Measurements from ENCODE around the gene HOXB9.
A peak's percentile ranks its signal among the peaks of the same experiment; 100 is the strongest.

The HOXB9 gene

GRCh38 chr17:48624118-48624517 lies 2.0 kb downstream of the HOXB9 start:
- no peak for DNase-seq (ENCODE audit: low spot score)

GRCh38 chr17:48623583-48623982 lies 2.6 kb downstream of the HOXB9 start:
- DNase-seq (ENCODE audit: low spot score): no peak

DNA sequence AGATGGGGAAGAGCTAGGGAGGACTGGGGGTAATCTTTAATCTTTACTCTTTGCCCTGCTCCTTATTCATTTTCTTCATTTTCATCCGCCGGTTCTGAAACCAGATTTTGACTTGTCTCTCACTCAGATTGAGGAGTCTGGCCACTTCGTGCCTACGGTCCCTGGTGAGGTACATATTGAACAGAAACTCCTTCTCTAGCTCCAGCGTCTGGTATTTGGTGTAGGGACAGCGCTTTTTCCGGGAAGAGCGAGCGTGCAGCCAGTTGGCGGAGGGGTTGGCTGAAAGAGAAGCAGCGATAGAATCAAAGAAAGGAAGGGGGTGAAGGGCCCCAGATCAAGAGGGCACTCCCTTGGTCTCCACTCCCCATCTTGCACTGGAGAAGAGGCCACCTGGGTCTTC lies 3.3 kb downstream of the HOXB9 start:
- DNase-seq (ENCODE audit: low spot score): no peak

DNA sequence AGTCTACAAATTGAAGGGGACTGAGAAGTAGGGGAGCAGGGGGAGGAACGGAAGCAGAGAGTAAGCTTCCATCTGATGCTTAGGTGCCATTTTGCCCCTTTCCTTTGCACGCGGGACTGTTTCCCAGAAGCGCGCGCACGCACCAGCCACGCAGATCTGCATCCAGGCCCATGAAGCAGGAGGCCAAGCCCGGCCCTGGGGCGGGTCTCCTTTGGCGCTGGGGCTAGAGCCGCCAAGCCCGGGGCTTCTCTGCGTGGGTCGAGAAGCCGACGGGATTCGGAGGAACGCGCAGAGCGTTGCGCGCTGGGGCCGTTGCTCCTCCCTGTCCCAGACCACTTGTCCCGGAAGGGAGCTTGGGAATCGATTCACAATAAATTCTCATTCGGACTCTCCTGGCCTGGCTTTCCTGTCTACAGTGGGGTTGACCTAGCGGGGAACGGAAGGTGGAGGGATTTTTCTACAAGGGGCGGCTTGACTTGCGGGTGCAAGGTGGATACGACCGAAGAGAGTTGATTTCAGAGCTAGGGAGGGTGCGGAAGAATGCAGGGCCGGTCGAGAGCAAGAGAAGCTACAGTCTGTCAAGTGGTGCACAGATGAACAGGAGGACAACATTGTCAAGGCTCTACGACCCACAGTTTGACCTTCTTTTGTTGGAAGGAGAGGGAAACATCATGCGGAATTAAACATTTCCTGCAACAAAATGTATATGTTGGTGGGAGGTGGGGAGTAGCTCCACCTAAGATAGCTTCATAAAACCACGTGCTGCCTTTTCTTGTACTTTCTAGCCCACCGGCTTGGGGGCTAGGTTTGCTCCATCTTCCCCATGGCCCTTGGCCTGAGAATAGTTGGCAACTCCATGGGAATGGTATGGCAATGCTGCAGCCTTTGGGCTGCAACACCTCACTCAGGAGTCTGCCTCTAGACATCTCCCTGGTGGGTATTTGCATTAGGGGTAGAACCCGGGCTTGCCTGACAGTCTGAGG lies 4.5 kb downstream of the HOXB9 start:
- DNase-seq (ENCODE audit: low spot score): no peak

DNA sequence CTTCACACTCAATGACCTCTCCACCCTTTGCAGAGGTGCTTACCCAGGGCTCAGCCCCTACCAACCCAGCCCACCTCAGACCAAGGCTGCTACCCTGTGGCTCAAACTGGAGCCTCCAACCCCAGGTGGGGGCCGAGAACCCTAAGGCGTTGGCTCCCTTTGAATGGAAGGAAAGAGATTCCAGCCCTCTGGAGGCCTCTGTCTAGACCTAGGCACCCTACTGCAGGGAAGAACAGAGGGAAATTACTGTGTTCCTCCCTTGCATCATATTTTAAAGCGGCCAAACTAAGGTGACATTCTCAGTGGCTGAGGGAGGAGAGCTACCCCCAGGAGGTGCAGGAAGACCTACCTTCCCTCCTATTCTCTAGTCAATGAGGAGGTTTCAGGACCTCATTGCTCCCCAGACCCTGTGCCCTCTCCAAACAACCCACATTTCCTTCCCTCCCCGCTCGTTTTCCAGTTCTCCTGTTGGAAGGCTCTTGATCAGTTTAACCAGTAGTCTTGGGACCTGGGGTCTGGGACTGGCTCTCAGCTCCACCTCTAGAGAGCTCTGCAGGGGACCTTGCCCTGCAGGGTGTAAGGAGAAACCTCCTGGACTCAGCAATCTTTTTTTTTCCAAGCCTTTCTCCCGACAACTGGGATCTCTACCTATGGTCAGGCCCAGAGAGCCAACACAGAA lies 5.6 kb downstream of the HOXB9 start:
- DNase-seq (ENCODE audit: low spot score): no peak

GRCh38 chr17:48619826-48620449 lies 6.2 kb downstream of the HOXB9 start:
- DNase-seq (ENCODE audit: low spot score): no peak

- DNase-seq (ENCODE audit: low spot score): peak; percentile 90
These were observed 7.8 kb downstream of the HOXB9 start for GRCh38 chr17:48618256-48618896.

DNA sequence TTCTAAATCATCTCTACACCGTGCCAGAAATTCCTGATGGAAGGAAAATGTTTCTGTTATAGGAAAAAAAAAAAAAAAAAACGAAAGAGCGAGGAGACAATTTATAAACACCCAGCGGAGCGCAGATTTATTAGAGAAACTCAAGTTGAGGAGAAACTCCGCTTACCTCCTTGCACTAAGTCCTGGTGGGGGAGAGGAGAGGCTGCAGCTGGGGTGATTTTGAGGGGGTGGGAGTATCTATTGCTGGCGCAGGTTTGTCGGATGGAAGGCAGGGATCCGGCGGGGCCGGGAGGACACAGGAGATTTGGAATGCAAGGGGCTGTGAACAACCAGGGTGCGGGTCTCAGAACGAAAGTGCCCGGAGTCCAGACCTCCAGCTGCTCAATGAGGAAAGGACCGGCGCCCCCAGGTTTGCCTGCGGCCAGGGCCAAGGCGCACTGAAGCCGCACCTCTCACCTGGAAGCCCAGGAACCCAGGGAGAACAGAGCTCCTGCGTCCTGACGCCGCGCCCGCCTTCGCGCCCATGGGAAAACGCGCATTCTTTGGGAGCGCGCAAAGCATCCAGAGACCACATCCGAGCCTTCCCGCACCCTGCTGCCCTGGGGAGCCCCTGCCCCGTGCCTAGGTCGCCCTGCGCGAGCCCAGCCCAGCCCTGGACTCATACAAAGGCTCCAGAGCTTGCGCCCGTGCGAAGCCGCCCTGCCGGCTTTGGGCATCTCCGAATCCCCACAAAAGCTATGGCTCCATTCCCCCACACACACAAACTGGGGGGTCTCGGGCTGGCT lies 8.5 kb downstream of the HOXB9 start:
- DNase-seq (ENCODE audit: low spot score): no peak

GRCh38 chr17:48616717-48617470 lies 9.3 kb downstream of the HOXB9 start:
- DNase-seq (ENCODE audit: low spot score): no peak

GRCh38 chr17:48615963-48616716 lies 10.0 kb downstream of the HOXB9 start:
- DNase-seq (ENCODE audit: low spot score): no peak

DNA sequence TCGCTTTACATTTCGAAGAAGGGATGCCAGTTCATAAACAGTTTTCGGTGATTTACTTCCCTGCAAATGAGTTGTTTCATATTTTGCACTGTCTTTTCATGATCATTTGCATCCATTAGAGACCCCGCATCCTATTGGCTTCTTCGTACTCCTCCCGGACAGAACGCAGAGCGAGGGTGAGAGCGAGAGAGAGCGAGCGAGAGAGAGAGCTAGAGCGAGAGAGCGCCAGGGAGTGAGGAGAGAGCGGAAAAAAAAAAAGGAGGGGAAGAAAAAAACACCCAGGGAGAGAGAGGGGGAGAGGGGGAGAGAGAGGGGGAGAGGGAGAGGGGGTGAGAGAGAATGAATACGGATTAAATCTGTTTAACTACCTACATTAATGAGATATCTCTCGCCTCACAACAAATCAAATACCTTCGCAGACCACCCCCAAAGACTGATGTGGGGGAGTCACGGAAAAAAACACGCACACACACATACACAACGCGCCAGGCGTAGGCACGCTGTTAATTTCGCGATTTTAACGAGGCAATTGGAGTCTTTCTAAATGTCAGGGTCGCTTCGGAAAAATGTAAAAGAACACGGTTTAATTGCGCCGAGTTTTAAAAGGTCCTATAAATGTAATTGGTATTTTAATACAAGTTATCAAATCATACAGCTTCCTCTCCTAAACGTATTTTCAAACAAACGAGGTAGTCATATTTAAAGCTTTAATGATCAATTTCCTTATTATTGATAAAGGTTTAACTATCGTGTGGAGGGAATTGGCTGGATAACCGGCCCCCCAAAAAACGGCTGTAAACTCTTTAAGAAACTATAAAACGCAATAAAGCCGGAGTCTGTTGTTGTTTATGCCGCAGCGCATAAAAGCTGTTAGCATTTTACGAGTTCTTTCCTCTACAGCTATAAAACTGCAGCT lies 10.9 kb downstream of the HOXB9 start, which contains the start of gene HOXB8:
TSS of gene HOXB8 (minus strand) at position 246 of the 916 bp plus-strand sequence. CDS start 588 bp downstream, outside the sequence.
- no peak for DNase-seq (ENCODE audit: low spot score)

DNA sequence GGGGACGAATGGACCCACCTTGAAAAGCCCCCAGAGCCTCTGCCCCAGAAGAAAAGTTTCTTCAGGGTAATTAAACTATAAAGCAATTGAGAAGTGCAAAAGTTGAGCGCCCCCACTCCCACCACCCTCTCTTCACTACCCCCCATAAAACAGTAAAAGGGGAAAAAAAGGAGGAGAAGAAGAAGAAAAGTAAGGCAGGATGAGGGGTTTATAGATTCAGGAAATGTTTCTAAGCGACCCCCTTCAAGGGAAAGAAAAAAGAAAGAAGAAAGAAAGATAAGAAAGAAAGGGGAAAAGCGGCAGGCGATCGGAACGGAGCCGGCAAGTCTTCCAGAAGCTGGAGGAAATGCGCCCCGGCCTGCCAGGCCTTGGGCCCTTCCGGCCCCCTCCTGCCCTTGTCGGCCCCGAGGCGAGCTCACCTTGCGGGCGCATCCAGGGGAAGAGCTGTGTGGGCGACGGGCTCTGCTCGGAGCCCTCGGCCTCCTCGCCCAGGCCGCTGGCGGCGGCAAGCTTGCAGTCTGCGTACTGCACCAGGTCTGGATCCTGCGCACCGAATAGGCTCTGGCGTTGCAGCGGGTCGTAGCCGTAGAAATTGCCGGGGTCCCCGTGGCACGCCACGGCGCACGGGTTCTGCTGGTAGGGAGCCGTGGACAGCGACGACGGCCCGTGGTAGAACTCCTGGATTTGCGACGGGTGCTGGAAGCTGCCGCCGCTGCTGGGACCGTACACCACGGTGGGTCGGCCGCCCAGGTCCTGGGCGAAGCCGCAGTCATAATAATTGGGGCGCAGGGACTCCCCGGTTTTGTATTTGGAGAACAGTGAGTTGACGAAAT lies 12.1 kb downstream of the HOXB9 start:
- no peak for DNase-seq (ENCODE audit: low spot score)

DNA sequence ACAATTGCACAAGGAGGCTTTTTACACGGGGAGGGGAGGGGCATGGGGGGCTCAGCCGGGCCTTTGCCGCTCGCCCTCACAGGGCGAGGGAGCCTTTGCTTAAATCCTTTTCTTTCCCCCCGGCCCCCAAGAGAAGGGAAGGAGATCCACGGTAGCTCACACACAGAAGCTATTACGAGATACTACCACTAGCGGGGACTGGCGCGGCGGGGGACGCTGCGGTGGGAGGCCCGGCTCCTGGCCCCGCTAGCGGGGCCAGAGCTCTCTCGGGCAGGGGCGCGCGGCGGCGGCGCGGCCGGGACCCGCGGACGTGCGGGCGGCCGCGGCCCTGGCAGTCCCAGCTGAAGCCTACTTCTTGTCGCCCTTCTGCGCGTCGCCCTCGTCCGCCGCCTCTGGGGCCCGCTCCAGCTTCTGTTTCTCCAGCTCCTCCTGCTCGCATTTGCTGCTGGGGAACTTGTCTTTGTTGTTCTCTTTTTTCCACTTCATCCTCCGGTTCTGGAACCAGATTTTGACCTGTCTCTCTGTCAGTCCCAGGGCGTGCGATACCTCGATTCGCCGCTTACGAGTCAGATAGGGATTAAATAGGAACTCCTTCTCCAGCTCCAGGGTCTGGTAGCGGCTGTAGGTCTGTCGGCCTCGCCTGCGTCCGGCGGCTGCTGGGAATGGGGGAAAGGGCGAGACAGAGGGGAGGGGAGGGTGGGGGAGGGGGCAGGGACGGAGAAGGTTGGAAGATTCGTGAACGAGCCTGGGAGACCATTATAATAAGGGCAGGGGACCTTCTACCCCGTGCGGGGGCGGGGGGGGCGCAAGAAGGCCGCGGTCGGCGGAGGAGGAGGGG lies 13.1 kb downstream of the HOXB9 start:
- DNase-seq (ENCODE audit: low spot score): no peak

DNA sequence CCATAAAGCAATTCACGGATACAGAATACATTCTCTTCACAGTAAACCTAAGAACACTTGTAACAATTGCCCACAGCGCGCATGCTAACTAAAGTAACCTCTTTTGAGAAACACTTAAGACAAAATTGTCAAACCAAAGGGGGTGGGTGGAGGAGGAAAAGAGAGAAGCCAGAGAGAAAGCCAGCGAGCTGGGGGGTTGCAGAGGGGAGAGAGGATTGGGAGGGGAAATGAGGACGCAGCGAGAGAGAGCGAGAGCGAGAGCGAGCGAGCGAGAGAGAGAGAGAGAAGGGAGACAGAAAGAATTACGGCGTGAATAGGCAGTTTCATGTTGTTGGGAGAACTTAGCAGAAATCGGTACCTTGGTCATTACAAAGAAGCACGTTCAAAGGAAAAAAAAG lies 13.7 kb downstream of the HOXB9 start:
- DNase-seq (ENCODE audit: low spot score): no peak

DNA sequence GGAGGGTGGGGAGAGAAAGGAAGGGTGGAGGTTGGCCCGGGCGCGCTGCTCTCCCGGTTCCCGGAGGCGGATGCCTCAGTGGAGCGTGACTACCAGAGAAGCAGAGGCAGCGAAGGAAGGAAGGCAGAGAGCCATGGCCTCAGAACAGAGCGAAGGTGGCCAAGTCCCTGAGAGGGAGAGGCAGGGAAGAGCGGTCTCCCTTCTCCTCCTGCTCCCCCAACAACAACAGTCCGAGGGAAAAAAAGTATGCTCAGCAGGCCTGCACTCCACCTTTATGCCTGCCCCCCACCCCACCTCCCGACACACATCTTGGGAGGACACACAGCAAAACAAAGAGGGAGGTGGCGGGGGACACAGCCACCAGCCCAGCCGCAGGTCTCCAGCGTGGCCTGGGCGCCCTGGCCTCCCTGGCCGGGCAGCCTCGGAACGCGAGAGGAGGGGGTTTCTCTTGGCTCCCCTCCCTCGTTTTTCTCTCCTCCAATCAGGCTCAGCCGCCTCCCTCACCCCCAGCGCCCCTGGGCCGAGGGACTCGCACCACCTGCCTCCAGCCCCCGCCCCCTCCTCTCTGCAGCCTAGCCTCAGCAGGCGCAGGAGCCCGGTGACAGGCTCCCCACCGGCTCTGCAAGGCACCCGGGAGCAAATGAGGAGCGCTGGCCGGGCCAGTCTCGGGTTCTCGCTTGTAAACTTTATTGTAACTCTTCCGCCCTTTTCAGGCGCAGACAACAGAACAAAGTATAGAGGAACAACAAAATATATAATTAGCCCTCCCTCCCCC lies 14.3 kb downstream of the HOXB9 start:
- no peak for DNase-seq (ENCODE audit: low spot score)

DNA sequence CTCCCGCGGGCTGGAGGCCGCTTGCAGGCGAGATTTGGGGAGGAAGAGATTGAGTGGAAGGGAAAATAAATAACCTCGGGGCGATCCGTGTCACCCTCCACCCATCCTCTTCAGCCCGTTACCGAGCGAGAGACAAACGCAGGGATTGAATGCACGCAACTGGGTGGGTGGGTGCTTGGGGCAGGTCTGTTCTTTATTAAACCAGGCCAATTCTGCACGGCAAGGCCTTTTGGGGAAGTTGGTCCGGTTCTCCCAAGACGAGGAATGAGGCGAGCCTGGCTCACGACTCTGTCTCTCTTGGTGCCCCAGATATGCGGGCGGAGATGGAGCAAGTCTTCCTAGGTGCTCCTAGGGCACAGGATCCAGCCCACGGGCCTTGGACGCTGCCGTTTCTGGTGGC lies 14.9 kb downstream of the HOXB9 start:
- DNase-seq (ENCODE audit: low spot score): no peak

Data from kidney capillary endothelial cell (primary cell).